Smooth muscle cell (in vitro differentiated cells): ENCODE results near the gene CHRNA9. TPM values are rescaled to one million over a fixed set of nuclear protein-coding genes. Genes with fewer than 3 reads are reported as not detected.

Experiments
- DNase-seq: peaks from one replicate; lab custom pipeline; 2025; ENCODE audit not compliant: unreplicated experiment; lab: John Stamatoyannopoulos, UW
- H2AFZ ChIP-seq: fragments of 200-600 bp; sonication (generic); 2 replicates; pipeline ENCODE4 v1.6.0; 2016; ENCODE audit warnings: antibody characterized with exemption, low read depth, mild to moderate bottlenecking
- H3F3A ChIP-seq: fragments of 200-600 bp; sonication (generic); 2 replicates; pipeline ENCODE4 v1.6.0; 2017; ENCODE audit warnings: antibody characterized with exemption, low read depth
- H3K27ac ChIP-seq: fragments of 200-600 bp; sonication (generic); 2 replicates; pipeline ENCODE4 v1.5.1; 2016; ENCODE audit warnings: low read depth, mild to moderate bottlenecking
- H3K27me3 ChIP-seq: fragments of 200-600 bp; sonication (generic); 2 replicates; pipeline ENCODE4 v1.6.1; 2016; ENCODE audit warnings: low read depth, mild to moderate bottlenecking
- H3K36me3 ChIP-seq: fragments of 200-600 bp; sonication (generic); 2 replicates; pipeline ENCODE4 v1.5.1; 2016; ENCODE audit warnings: low read depth
- H3K4me1 ChIP-seq: fragments of 200-600 bp; sonication (generic); 2 replicates; pipeline ENCODE4 v1.5.1; 2016; ENCODE audit warnings: low read depth
- H3K4me2 ChIP-seq: fragments of 200-600 bp; sonication (generic); 2 replicates; pipeline ENCODE4 v1.6.0; 2016; ENCODE audit warnings: mild to moderate bottlenecking
- H3K4me3 ChIP-seq: fragments of 200-600 bp; sonication (generic); 2 replicates; pipeline ENCODE4 v1.5.1; 2016; ENCODE audit warnings: mild to moderate bottlenecking
- H3K79me2 ChIP-seq: fragments of 200-600 bp; sonication (generic); 2 replicates; pipeline ENCODE4 v1.6.0; 2016; ENCODE audit warnings: low read depth, mild to moderate bottlenecking
- H3K9ac ChIP-seq: fragments of 200-600 bp; sonication (generic); 2 replicates; pipeline ENCODE4 v1.6.0; 2016; ENCODE audit warnings: low read depth
- H3K9me3 ChIP-seq: fragments of 200-600 bp; sonication (generic); replicated peaks from 2 replicates; pipeline ENCODE4 v1.5.1; 2016; ENCODE audit warnings: low read depth
- H4K20me1 ChIP-seq: fragments of 200-600 bp; sonication (generic); 2 replicates; pipeline ENCODE4 v1.6.0; 2016; ENCODE audit warnings: low read depth
- CTCF ChIP-seq: fragments of 200-600 bp; sonication (generic); IDR thresholded peaks from 2 replicates; pipeline ENCODE4 v1.5.1; 2017; ENCODE audit warnings: borderline replicate concordance, mild to moderate bottlenecking, antibody characterized with exemption; ENCODE audit not compliant: insufficient read depth, poor library complexity, severe bottlenecking
- WGBS: methylation state at CpG from one replicate; pipeline ENCODE4 v1.1.7; 2016; ENCODE audit warnings: low lambda C conversion rate; 5-methylcytosine and 5-hydroxymethylcytosine counted together
- polyA plus RNA-seq: library from polyadenylated mRNA; unstranded; fragments of >200 nt; fragmentation: Nextera tagmentation; extraction: Ambion mirVana; gene quantifications from 2 replicates; pipeline ENCODE4 v1.2.1, GENCODE V29; 2016
- total RNA-seq: library from RNA; depleted of rRNA; stranded (reverse); fragments of >200 nt; gene quantifications from 2 replicates; pipeline ENCODE4 v1.2.3, GENCODE V29; 2014

The CHRNA9 gene
- total and polyA plus RNA-seq, 2 experiments from 2014 or later = 2.4 to 15.8 TPM

GRCh38 chr4:40363382-40363920 lies 28.3 kb downstream of the CHRNA9 start:
- Histone ChIP-seq H2AFZ (no peak overlapping the region), H3K4me2 (no peak overlapping the region), H3K36me3 (no peaks in the 10 kb centered on the region), H3K9ac (no peak overlapping the region), H3K4me3 (no peak overlapping the region), H3K79me2 (no peaks in the 10 kb centered on the region), H3K4me1 (no peaks in the 10 kb centered on the region), H3K9me3 (peaks cover 4% of the 10 kb centered on the region), H4K20me1 (no peaks in the 10 kb centered on the region), H3K27ac (no peak overlapping the region), H3K27me3 (no peaks in the 10 kb centered on the region), H3F3A (no peaks in the 10 kb centered on the region)
- TF ChIP-seq CTCF = no peak
- no peak for DNase-seq
- WGBS = 77% methylated on average over 9 of the region's 9 CpGs

- Histone ChIP-seq H3F3A (no peaks in the 10 kb centered on the region), H4K20me1 (no peaks in the 10 kb centered on the region), H3K27me3 (no peaks in the 10 kb centered on the region), H3K27ac (no peak overlapping the region), H2AFZ (no peak overlapping the region), H3K79me2 (no peaks in the 10 kb centered on the region), H3K9me3 (peaks cover 4% of the 10 kb centered on the region), H3K4me3 (no peak overlapping the region), H3K36me3 (no peaks in the 10 kb centered on the region), H3K4me1 (no peaks in the 10 kb centered on the region), H3K4me2 (no peak overlapping the region), H3K9ac (no peak overlapping the region)
- TF ChIP-seq CTCF = no peak
- no peak for DNase-seq
These were observed 28.8 kb downstream of the CHRNA9 start for GRCh38 chr4:40363945-40364344.

GRCh38 chr4:40365766-40366165 lies 30.6 kb downstream of the CHRNA9 start:
- Histone ChIP-seq H3K4me1 (no peaks in the 10 kb centered on the region), H3K9ac (no peak overlapping the region), H3K27ac (no peak overlapping the region), H2AFZ (no peak overlapping the region), H3K9me3 (peaks cover 4% of the 10 kb centered on the region), H3K79me2 (no peaks in the 10 kb centered on the region), H3K27me3 (no peaks in the 10 kb centered on the region), H3F3A (no peaks in the 10 kb centered on the region), H4K20me1 (no peaks in the 10 kb centered on the region), H3K4me3 (no peak overlapping the region), H3K36me3 (no peaks in the 10 kb centered on the region), H3K4me2 (no peak overlapping the region)
- DNase-seq = no peak
- TF ChIP-seq CTCF = no peak
- 91% methylated on average over 2 of the region's 2 CpGs for WGBS

- no peaks in the 10 kb centered on the region for H3K27me3 ChIP-seq
- H3K36me3 ChIP-seq = no peaks in the 10 kb centered on the region
- H3K4me2 ChIP-seq = no peak overlapping the region
- no peak overlapping the region for H2AFZ ChIP-seq
- H3K27ac ChIP-seq = no peak overlapping the region
- H4K20me1 ChIP-seq = no peaks in the 10 kb centered on the region
- no peak for TF ChIP-seq CTCF
- no peak overlapping the region for H3K4me3 ChIP-seq
- no peaks in the 10 kb centered on the region for H3F3A ChIP-seq
- no peaks in the 10 kb centered on the region for H3K4me1 ChIP-seq
- 87% methylated on average over 4 of the region's 4 CpGs for WGBS
- no peaks in the 10 kb centered on the region for H3K79me2 ChIP-seq
- no peak for DNase-seq
- H3K9me3 ChIP-seq = no peaks in the 10 kb centered on the region
- no peak overlapping the region for H3K9ac ChIP-seq
These were observed 32.3 kb downstream of the CHRNA9 start for GRCh38 chr4:40367451-40367850.
